HG03432 (cell line): ENCODE data around the gene TYMS.
A peak's percentile ranks its signal among the peaks of the same experiment; 100 is the strongest.

Source experiments
- ATAC-seq: cut with Tn5 transposase; IDR thresholded peaks from one replicate; pipeline ENCODE4 v1.9.1; 2021; ENCODE audit warnings: mild to moderate bottlenecking, moderate library complexity; ENCODE audit not compliant: unreplicated experiment

TYMS gene

GRCh38 chr18:644395-645004 lies 13.0 kb upstream of the TYMS start:
- peak; percentile 67 for ATAC-seq

- no peak for ATAC-seq
These were observed 10.1 kb upstream of the TYMS start for GRCh38 chr18:647304-647703.

GRCh38 chr18:649341-649740 lies 8.1 kb upstream of the TYMS start:
- no peak for ATAC-seq

GRCh38 chr18:650428-650858 lies 7.0 kb upstream of the TYMS start:
- peak; percentile 99 for ATAC-seq

- ATAC-seq, result no peak
These were observed 5.3 kb upstream of the TYMS start for GRCh38 chr18:652131-652530.

- no peak for ATAC-seq
These were observed 3.9 kb upstream of the TYMS start for GRCh38 chr18:653512-653911.

- no peak for ATAC-seq
These were observed 2.9 kb upstream of the TYMS start for GRCh38 chr18:654601-655000.

GRCh38 chr18:655445-655844 lies 2.0 kb upstream of the TYMS start:
- ATAC-seq, result no peak

- peak; percentile 71 for ATAC-seq
These were observed 821 bp downstream of the TYMS start for GRCh38 chr18:658001-658946.

GRCh38 chr18:658947-659533 lies 1.6 kb downstream of the TYMS start:
- no peak for ATAC-seq

GRCh38 chr18:659597-659996 lies 2.1 kb downstream of the TYMS start:
- ATAC-seq, result no peak

- ATAC-seq, result no peak
These were observed 4.7 kb downstream of the TYMS start for GRCh38 chr18:662197-662596.

- ATAC-seq, result no peak
These were observed 8.7 kb downstream of the TYMS start for GRCh38 chr18:666177-666576.

GRCh38 chr18:666628-667027 lies 9.2 kb downstream of the TYMS start:
- ATAC-seq, result no peak

GRCh38 chr18:668260-668659 lies 10.8 kb downstream of the TYMS start:
- ATAC-seq, result no peak

GRCh38 chr18:669077-669476 lies 11.6 kb downstream of the TYMS start:
- ATAC-seq, result no peak

- no peak for ATAC-seq
These were observed 13.1 kb downstream of the TYMS start for GRCh38 chr18:670522-670921.

- ATAC-seq, result no peak
These were observed 14.0 kb downstream of the TYMS start for GRCh38 chr18:671405-671804.

GRCh38 chr18:673317-673716 lies 15.9 kb downstream of the TYMS start:
- ATAC-seq, result no peak

GRCh38 chr18:673769-674168 lies 16.3 kb downstream of the TYMS start:
- no peak for ATAC-seq

GRCh38 chr18:675307-675706 lies 17.9 kb downstream of the TYMS start:
- no peak for ATAC-seq

GRCh38 chr18:676069-676468 lies 18.6 kb downstream of the TYMS start:
- no peak for ATAC-seq
